GM19239 (cell line): ENCODE measurements around the gene NPHS1.
"Not testable (repeated sequence)": the region's sequence is repeated elsewhere in the genome, so short reads cannot be mapped to it uniquely, and the experiment has no call there.

Experiments
- DNase-seq: peaks from one replicate; pipeline ENCODE4 v3.0.0; 2011; ENCODE audit warnings: low spot score; ENCODE audit not compliant: insufficient read length
- FAIRE-seq: peaks from 2 replicates; lab custom pipeline; 2011; peaks lifted over from hg19 to GRCh38; lab: Jason Lieb, UNC

NPHS1 gene

DNA sequence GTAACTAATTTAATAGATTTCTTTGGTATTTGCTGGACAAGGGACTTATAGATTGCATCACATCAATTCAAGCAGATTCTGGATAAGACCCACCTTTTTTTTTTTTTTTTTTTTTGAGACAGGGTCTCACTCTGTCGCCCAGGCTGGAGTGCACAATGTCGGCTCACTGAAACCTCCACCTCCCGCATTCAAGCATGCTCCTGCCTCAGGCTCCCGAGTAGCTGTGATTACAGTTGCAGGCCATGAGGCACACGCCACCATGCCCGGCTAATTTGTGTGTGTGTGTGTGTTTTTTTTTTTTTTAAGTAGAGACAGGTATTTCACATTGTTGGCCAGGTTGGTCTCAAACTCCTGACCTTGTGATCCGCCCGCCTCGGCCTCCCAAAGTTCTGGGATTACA lies 35.5 kb downstream of the NPHS1 start:
- FAIRE-seq, result no peak
- DNase-seq, result no peak

- DNase-seq (no peak), FAIRE-seq (no peak)
Observed at GRCh38 chr19:35816262-35816661, 36.0 kb downstream of the NPHS1 start.

GRCh38 chr19:35813043-35813890 lies 39.0 kb downstream of the NPHS1 start:
- FAIRE-seq (no peak), DNase-seq (no peak)

- DNase-seq (no peak), FAIRE-seq (no peak)
Observed at GRCh38 chr19:35812220-35813042, 39.9 kb downstream of the NPHS1 start, which contains the start of gene PRODH2. PRODH2 (minus strand) TSS chr19:35812845; CDS start chr19:35812805, 40 bp downstream.

DNA sequence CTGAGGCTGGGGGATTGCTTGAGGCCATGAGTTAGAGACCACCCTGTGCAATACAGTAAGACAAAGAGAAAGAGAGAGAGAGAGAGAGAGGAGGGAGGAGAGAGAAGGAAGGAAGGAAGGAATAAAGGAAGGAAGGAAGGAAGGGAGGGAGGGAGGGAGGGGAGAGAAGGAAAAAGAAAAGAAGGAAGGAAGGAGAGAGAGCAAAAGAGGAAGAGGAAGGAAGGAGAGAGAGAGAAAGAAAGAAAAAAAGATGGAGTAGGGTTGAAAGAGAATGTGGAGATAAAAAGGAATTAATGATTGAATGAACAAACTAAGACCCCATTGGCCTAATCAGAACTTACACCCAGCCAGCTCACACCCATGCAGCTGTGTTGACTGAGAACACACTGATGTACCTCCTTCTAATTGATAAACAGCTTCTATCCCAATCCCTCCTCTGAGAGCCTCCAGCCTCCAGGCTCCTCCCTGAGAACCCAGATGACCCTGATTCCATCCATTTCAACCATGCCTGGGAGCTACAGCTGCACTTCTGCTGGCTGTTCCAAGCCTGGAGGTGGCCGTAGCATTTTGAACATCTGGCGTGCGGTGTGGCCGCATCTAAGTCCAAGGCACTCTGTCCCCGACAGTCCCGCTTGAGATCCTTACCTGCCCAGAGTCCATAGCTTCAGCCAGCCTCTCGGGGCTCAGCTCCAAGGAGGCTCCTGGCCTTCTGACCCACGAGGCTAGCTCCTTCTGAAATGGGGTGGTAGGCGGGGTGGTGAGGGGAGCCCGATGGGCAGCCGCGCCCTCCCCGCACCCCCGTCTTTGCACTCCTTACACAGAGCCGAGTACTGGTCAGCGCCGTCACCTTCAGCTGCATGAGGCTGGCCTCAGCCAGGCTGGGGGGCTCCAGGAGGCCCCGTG lies 40.7 kb downstream of the NPHS1 start:
- no peak for DNase-seq

GRCh38 chr19:35807633-35808032 lies 44.7 kb downstream of the NPHS1 start:
- no peak for FAIRE-seq
- no peak for DNase-seq

More for the DNA sequence above, 40.7 kb downstream of the NPHS1 start:
- FAIRE-seq, result no peak

DNA sequence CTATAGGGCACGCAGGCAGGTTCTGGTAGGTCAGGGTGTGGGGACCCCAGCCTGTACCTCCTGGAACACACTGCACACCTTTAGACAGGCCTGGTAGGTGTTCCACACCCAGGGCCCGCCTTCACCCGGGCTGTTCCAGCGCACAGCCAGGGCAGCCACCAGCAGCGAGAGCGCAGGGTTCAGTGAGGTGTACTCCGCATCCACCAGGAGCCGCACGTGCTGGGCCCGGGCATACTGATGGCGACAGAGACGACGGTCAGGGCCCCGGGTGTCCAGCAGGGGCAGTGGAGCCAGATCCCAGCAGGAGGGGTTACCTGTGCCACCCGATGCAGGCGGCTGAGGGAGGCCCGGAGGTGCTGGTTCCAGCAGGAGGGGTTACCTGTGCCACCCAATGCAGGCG lies 45.7 kb downstream of the NPHS1 start:
- no peak for DNase-seq
- FAIRE-seq, result no peak

- DNase-seq, result no peak
Observed at GRCh38 chr19:35805526-35806102, 46.7 kb downstream of the NPHS1 start.

DNA sequence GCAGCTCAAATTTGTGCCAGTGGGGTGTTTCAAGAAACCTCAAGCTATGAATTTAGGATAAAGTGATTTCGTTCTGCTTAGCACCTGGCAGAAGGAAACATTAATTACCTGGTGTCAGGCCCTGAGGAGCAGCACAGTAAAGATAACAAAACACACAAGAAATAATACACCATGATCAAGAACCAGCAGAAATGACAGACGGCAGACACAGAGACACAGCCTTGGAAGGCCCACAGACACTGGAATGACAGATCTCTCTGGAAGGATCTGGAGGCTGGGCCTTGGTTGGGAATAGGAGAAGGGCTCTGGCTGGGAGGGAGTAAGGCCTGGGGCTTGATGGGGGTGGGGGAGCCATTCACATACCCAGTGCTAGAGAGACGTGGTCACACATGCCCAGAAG lies 50.5 kb downstream of the NPHS1 start:
- DNase-seq (no peak), FAIRE-seq (no peak)

More at GRCh38 chr19:35805526-35806102, 46.7 kb downstream of the NPHS1 start:
- FAIRE-seq, result no peak

DNA sequence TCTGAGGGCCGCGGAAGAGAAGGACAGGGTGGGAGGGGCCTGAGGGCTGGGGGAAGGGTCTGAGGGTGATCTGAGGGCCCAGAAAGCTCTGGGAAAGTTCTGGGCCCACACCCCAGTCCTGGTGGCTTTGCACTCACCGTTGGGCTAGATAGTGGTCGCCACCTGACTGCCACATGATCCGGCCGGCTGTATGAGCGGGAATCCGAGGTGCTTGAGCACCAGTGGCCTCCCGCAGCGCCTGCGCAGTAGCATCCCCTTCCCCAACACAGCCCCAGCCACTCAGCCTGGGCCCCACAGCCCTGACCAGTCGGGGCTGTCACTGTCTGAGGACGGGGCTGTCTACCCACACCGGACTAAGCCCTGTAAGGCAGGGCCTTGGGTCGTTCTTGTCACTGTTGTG lies 54.6 kb downstream of the NPHS1 start:
- FAIRE-seq (no peak), DNase-seq (no peak)

GRCh38 chr19:35796645-35797542 lies 55.4 kb downstream of the NPHS1 start:
- DNase-seq (no peak), FAIRE-seq (no peak)

DNA sequence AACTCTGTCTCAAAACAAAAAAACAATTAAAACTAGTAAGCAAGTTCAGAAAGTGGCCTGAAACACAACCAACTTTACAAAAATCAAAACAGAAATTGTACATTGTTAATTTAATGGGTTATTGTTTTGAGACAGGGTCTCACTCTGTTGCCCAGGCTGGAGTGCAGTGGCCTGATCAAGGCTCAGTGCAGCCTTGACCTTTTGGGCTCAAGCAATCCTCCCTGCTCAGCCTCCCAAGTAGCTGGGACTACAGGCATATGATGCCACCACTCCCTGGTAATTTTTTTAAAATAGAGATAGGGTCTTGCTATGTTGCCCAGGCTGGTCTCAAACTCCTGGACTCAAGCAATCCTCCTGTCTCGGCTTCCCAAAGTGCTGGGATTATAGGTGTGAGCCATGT lies 56.7 kb downstream of the NPHS1 start:
- not testable (repeated sequence) for FAIRE-seq, DNase-seq

GRCh38 chr19:35793381-35794165 lies 58.7 kb downstream of the NPHS1 start:
- DNase-seq, result no peak
- FAIRE-seq, result no peak

GRCh38 chr19:35792888-35793287 lies 59.4 kb downstream of the NPHS1 start:
- FAIRE-seq, result no peak

DNA sequence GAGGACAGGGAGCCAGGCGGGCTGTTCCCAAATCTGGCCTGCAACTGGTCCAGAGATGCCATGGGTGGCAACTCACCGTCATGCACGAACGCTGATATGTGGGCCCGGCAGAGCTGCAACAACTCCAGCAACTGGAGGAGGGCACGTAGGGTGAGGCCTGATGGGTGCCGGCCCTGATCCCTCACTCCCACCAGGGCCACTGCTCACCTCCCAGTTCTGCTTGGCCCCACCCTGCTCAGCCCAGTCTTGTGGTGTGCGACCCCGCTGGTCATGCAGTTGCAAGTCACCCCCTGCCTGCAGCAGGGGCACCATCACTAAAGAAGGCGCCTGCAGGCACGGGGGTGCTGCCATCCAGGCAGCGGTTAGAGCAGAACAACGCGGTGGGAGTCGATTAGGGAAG lies 60.0 kb downstream of the NPHS1 start:
- FAIRE-seq (no peak), DNase-seq (no peak)

More at GRCh38 chr19:35792888-35793287, 59.4 kb downstream of the NPHS1 start:
- DNase-seq, result no peak

GRCh38 chr19:35791814-35792279 lies 60.5 kb downstream of the NPHS1 start:
- FAIRE-seq (no peak), DNase-seq (no peak)

DNA sequence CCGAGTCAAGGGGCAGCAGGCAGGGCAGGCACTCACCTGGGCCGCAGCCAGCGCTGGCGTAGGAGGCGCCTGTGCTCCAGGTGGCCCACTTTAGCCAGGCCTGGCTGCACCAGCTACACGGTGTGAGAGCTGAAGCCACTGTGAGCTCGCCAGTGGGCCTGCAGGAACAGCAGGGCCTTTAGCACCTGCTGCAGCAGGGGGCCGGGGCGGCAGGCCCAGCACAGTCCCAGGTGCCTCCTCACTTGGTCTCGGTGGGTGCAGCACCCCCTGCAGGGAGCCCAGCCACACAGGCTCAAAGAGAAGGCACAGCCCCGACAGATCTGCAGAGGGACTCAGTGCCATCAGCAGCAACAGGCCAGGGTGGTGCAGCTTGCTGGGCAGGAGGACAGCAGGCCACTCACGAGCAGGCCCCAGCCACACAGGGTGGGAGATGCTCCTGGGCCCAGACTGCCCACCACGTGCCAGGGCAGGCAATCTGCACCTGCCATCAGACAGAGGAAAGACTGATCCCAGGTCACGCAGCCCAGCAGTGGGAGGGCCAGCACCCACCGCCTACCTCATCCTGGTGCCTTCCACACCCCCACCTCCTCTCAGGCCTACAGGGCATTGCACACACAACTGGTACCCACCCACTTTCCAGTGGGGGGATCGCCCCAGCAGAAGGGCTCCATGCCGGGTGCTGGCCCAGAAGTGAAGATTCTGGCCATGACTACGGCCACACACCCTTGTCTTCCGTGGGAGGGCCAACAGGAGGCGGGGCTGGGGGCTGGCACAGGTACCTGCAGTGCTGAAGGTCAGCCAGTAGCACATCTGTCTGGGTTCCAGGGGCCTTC lies 61.1 kb downstream of the NPHS1 start:
- no peak for FAIRE-seq
- DNase-seq, result no peak
